Cardiac fibroblast (primary cell): Measurements from ENCODE around the gene DNM3.

Experiments used
- DNase-seq, 2 donors: peaks; one replicate each; pipeline versions ENCODE4 v3.0.0 to v3.0.0-alpha.2; 2010; ENCODE audit warnings: low read depth in 2 of 2
- H3K4me3 ChIP-seq, 2 donors: replicated peaks in 1 of 2; 1 replicate in 1 of 2; 2 replicates in 1 of 2; pipeline ENCODE4 v1.5.1; 2011; ENCODE audit warnings: low read depth in 2 of 2, low read length in 2 of 2, mild to moderate bottlenecking in 2 of 2, moderate library complexity in 1 of 2
- CTCF ChIP-seq: IDR thresholded peaks from one replicate; pipeline ENCODE4 v1.5.1; 2011; ENCODE audit warnings: low read depth, mild to moderate bottlenecking, low read length, inconsistent platforms

Gene DNM3

GRCh38 chr1:172254521-172255222 is 413.4 kb downstream of the DNM3 start:
- no peak for TF ChIP-seq CTCF
- H3K4me3 ChIP-seq = no peak overlapping the region
- peak; percentile 82 to 94 for DNase-seq

GRCh38 chr1:172255223-172255560 is 413.9 kb downstream of the DNM3 start:
- DNase-seq = no peak

GRCh38 chr1:172265905-172266304 is 424.6 kb downstream of the DNM3 start:
- no peak overlapping the region for H3K4me3 ChIP-seq
- DNase-seq = no peak
- TF ChIP-seq CTCF = no peak

More at GRCh38 chr1:172255223-172255560, 413.9 kb downstream of the DNM3 start:
- no peak for TF ChIP-seq CTCF
- H3K4me3 ChIP-seq = no peak overlapping the region

GRCh38 chr1:172266528-172267174 is 425.4 kb downstream of the DNM3 start:
- no peak for DNase-seq
- H3K4me3 ChIP-seq = no peak overlapping the region
- TF ChIP-seq CTCF = no peak

GRCh38 chr1:172268237-172268636 is 426.9 kb downstream of the DNM3 start:
- no peak overlapping the region for H3K4me3 ChIP-seq
- no peak for DNase-seq
- TF ChIP-seq CTCF = no peak

- no peak overlapping the region for H3K4me3 ChIP-seq
- no peak for TF ChIP-seq CTCF
Measured at GRCh38 chr1:172269084-172269483, 427.8 kb downstream of the DNM3 start.

More at GRCh38 chr1:172269084-172269483, 427.8 kb downstream of the DNM3 start:
- no peak for DNase-seq
